SW480 (cell line): ENCODE data around the gene TEX264.
A peak's percentile ranks its signal among the peaks of the same experiment; 100 is the strongest.
"Not testable (repeated sequence)": the region's sequence is repeated elsewhere in the genome, so short reads cannot be mapped to it uniquely, and the experiment has no call there.

Experiments
- DNase-seq: peaks from one replicate; pipeline ENCODE4 v3.0.0-alpha.2; 2016; ENCODE audit warnings: low spot score

Gene TEX264

GRCh38 chr3:51716805-51717204, 45.8 kb downstream of the TEX264 start:
- DNase-seq, result no peak

DNA sequence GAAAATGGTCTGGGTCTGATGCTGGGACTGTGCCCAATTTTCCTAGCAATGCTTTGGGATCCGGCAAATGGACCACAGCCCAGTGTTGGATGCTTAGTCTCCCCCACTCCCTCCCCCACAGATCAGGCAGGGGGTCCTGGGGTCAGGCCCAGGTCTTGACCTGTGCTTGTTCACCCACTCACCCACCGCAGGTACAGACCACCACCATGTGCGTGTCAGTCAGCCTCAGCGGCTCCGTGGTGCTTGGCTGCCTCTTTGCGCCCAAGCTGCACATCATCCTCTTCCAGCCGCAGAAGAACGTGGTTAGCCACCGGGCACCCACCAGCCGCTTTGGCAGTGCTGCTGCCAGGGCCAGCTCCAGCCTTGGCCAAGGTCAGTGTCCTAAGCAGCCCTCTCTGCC, 46.4 kb downstream of the TEX264 start:
- DNase-seq, result no peak

- DNase-seq, result no peak
Measured at GRCh38 chr3:51717947-51718346, 46.9 kb downstream of the TEX264 start.

GRCh38 chr3:51718547-51719409, 47.7 kb downstream of the TEX264 start:
- DNase-seq, result peak; percentile 58

DNA sequence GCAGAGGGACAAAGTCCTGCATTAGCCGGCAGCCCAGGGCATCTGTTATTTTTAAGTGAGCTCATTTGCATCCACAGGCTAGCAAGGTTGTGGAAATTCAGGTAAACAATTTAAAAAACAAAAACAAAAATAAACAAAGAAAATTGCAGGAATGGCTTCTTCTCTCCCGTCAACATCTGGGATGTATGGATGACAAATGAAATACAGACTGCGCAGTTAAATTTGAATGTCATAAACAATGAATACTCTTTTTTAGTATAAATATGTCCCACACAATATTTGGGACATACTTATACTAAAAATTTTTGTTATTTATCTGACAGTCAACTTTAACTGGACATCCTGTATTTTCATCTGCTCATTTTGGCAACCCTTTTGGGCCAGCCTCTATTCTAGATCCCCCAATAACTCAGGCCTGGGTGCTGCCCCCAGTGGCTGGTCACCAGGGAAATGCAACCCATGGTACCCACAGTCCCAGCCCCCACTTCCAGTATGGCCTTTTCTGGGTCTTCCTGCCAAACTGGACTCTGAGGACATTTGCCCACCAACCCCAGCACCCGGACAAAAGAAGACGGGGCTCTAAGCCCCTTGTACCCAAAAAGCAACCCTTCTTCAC, 48.5 kb downstream of the TEX264 start:
- no peak for DNase-seq

DNA sequence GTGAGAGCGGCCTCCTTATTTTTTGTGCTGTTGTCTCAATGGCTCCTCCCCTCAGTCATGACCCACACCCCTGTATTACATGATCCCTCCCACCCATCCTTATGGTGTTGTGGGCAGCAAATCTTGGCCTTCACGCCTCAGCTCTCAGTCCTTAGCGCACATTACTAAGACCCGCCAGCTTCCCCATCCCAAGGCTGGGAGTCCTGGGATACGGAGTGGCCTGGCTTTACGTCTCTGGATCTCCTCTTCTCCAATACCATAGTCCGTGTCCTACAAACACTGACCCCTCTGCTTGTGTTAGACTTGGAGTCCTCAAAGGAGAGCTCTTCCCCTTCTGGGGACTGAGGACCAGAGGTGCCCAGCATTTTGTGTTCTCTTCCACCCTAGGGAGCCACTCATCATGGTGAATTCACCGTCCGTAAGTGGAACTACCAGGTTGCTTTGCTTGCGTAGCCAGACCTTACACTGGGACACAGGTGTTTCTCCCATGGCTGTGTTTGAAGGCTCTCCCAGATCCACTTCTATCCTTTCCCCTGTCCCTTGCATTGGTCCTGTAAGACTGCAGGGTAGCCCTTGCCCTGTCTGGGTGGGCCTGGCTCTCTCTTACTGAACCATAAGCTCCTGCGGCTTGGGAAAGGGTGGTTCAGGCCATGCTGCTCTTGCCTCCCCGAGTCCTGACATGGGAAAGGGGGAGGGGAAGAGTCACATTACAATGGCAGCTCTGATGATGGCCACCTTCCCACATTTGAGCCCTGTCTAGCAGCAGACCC, 49.4 kb downstream of the TEX264 start:
- no peak for DNase-seq

DNA sequence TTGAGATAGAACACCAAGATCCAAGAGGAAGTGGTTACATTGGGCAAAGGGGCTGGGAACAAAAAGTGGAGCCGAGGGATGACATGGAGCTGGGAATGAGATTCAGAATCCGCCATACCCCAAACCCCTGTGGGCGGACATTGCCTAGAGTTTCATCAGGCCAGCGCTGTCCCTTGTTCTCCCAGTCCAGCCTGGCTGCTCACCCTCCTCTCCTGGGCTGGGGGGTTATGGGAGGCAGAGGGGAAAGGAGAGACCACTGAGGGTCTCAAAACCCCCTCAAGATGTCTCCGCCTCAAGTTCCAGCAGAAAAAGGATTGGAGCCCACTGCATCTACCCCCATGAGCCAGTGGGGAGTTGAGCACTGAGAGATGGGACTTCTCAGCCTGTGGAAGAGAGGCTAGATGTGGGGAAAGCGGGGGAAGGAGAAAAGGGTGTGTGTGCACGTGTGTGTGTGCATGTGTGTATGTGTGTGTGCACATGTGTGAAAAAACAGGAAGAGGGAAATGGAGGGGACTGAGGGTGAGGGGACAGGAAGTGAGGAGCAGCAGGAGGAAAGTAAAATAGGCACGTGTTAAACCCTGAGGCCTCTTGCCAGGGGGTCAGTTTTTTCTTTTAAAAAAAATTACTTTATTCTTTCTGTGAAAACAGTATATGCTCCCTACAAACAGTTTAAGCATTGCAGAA, 50.2 kb downstream of the TEX264 start:
- no peak for DNase-seq

- no peak for DNase-seq
Measured at GRCh38 chr3:51722362-51722761, 51.3 kb downstream of the TEX264 start.

GRCh38 chr3:51727500-51727899, 56.4 kb downstream of the TEX264 start:
- no peak for DNase-seq

GRCh38 chr3:51729042-51729633, 58.1 kb downstream of the TEX264 start:
- DNase-seq, result no peak

GRCh38 chr3:51733859-51734571, 63.0 kb downstream of the TEX264 start:
- DNase-seq, result no peak

GRCh38 chr3:51734572-51734907, 63.5 kb downstream of the TEX264 start:
- no peak for DNase-seq

- no peak for DNase-seq
Measured at GRCh38 chr3:51735039-51735438, 64.0 kb downstream of the TEX264 start.

- no peak for DNase-seq
Measured at GRCh38 chr3:51735950-51736349, 64.9 kb downstream of the TEX264 start.

DNA sequence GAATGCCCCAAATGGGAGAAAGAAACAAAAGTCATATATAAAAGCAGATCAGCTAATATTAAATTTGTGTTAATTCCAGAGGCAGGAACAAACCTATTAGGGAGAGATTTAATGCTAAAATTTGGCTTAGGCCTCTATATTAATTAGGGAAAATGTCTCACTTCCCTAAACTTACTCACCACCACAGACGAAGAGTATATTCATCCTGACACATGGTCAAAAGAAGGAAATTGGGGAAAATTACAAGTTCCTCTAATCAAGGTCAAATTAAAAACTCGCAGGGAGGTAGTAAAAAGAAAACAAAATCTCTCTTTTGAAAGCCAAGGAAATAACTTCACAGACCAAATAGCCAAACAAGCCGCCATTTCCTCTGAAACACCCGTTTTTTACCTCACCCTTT, 68.1 kb downstream of the TEX264 start:
- no peak for DNase-seq

DNA sequence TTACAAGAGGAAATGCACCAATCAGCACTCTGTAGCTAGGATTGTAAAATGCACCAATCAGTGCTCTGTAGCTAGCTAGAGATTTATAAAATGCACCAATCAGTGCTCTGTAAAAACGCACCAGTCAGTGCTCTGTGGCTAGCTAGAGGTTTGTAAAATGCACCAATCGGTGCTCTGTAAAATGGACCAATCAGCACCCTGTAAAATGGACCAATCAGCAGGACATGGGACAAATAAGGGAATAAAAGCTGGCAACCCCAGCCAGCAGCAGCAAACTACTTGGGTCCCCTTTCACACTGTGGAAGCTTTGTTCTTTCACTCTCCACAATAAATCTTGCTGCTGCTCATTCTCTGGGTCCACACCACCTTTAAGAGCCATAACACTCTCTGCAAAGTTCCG, 71.3 kb downstream of the TEX264 start:
- DNase-seq, result not testable (repeated sequence)

GRCh38 chr3:51742978-51743377, 71.9 kb downstream of the TEX264 start:
- DNase-seq, result peak; percentile 18

- DNase-seq, result no peak
Measured at GRCh38 chr3:51747840-51748239, 76.8 kb downstream of the TEX264 start.

GRCh38 chr3:51748327-51748726, 77.3 kb downstream of the TEX264 start:
- no peak for DNase-seq

DNA sequence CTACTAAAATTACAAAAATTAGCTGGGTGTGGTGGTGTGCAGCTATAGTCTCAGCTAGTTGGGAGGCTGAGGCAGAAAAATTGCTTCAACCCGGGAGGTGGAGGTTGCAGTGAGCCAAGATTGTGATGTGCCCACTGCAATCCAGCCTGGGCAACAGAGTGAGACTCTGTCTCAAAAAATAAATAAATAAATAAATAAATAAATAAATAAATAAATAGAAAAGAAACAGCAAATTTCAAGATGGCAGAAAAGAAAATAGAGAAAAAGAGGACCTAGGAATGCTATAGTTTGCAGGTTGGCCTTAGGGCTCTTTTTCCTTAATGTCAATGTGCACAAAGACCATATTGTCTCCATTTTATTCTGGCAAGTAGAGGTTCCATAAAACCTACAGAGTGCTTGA, 79.8 kb downstream of the TEX264 start:
- no peak for DNase-seq

GRCh38 chr3:51751287-51751686, 80.2 kb downstream of the TEX264 start:
- no peak for DNase-seq
